Measurements from ENCODE around the gene CTIF.

CTIF gene

GRCh38 chr18:48622911-48623431 is 84.1 kb downstream of the CTIF start:
- no peaks in the 10 kb centered on the region for H3K79me2 ChIP-seq (ENCODE audit: low read length)
- no peak overlapping the region for H3K27ac ChIP-seq (ENCODE audit: low read length)
- peaks cover 9% of the 10 kb centered on the region; the same call in 1 of the 2 replicates for H4K20me1 ChIP-seq (ENCODE audit: insufficient read depth, low read length)
- TF ChIP-seq CTCF (IDR thresholded peaks at IDR 0.05; ENCODE audit: low read depth, low read length) (no peak), EZH2phosphoT487 (IDR thresholded peaks at IDR 0.05; ENCODE audit: low read depth) (no peak)
- H3K36me3 ChIP-seq (replicated peaks; ENCODE audit: low read depth, low read length) = peaks cover 8% of the 10 kb centered on the region
- no peaks in the 10 kb centered on the region for H3K27me3 ChIP-seq (ENCODE audit: low read depth, low read length)
- no peak overlapping the region for H2AFZ ChIP-seq (ENCODE audit: low read depth, low read length)
- H3K4me2 ChIP-seq (ENCODE audit: low read length) = no peak overlapping the region
- H3K4me1 ChIP-seq (ENCODE audit: low read length) = peaks cover 14% of the 10 kb centered on the region
- no peak overlapping the region for H3K4me3 ChIP-seq (ENCODE audit: low read length)
- H3K9ac ChIP-seq (ENCODE audit: low read length) = no peak overlapping the region
- H3K9me3 ChIP-seq (ENCODE audit: insufficient read depth, low read length) = no peaks in the 10 kb centered on the region

GRCh38 chr18:48623468-48624235 is 84.8 kb downstream of the CTIF start:
- no peaks in the 10 kb centered on the region for H3K27me3 ChIP-seq (ENCODE audit: low read depth, low read length)
- TF ChIP-seq EZH2phosphoT487 (IDR thresholded peaks at IDR 0.05; ENCODE audit: low read depth) = no peak
- no peak for TF ChIP-seq CTCF (IDR thresholded peaks at IDR 0.05; ENCODE audit: low read depth, low read length)
- H2AFZ ChIP-seq (ENCODE audit: low read depth, low read length) = no peak overlapping the region
- H3K79me2 ChIP-seq (ENCODE audit: low read length) = no peaks in the 10 kb centered on the region
- H3K9me3 ChIP-seq (ENCODE audit: insufficient read depth, low read length) = no peaks in the 10 kb centered on the region
- peaks cover 8% of the 10 kb centered on the region for H3K36me3 ChIP-seq (replicated peaks; ENCODE audit: low read depth, low read length)
- no peak overlapping the region for H3K4me2 ChIP-seq (ENCODE audit: low read length)
- H3K4me1 ChIP-seq (ENCODE audit: low read length) = peaks cover 14% of the 10 kb centered on the region
- no peak overlapping the region for H3K4me3 ChIP-seq (ENCODE audit: low read length)
- H3K27ac ChIP-seq (ENCODE audit: low read length) = no peak overlapping the region
- peaks cover 2% of the 10 kb centered on the region; the same call in 1 of the 2 replicates for H4K20me1 ChIP-seq (ENCODE audit: insufficient read depth, low read length)
- no peak overlapping the region for H3K9ac ChIP-seq (ENCODE audit: low read length)

- peaks cover 14% of the 10 kb centered on the region for H3K4me1 ChIP-seq (ENCODE audit: low read length)
- H3K4me3 ChIP-seq (ENCODE audit: low read length) = no peak overlapping the region
- H3K79me2 ChIP-seq (ENCODE audit: low read length) = no peaks in the 10 kb centered on the region
- H3K27me3 ChIP-seq (ENCODE audit: low read depth, low read length) = no peaks in the 10 kb centered on the region
- peaks cover 8% of the 10 kb centered on the region for H3K36me3 ChIP-seq (replicated peaks; ENCODE audit: low read depth, low read length)
- no peak overlapping the region for H2AFZ ChIP-seq (ENCODE audit: low read depth, low read length)
- H3K9ac ChIP-seq (ENCODE audit: low read length) = no peak overlapping the region
- H4K20me1 ChIP-seq (ENCODE audit: insufficient read depth, low read length) = no peaks in the 10 kb centered on the region
- H3K4me2 ChIP-seq (ENCODE audit: low read length) = no peak overlapping the region
- H3K27ac ChIP-seq (ENCODE audit: low read length) = no peak overlapping the region
- TF ChIP-seq EZH2phosphoT487 (IDR thresholded peaks at IDR 0.05; ENCODE audit: low read depth) (no peak), CTCF (IDR thresholded peaks at IDR 0.05; ENCODE audit: low read depth, low read length) (no peak)
- H3K9me3 ChIP-seq (ENCODE audit: insufficient read depth, low read length) = no peaks in the 10 kb centered on the region
These were observed 86.0 kb downstream of the CTIF start for GRCh38 chr18:48624856-48625255.

GRCh38 chr18:48627216-48627615 is 88.4 kb downstream of the CTIF start:
- no peak for TF ChIP-seq EZH2phosphoT487 (IDR thresholded peaks at IDR 0.05; ENCODE audit: low read depth)
- TF ChIP-seq CTCF (IDR thresholded peaks at IDR 0.05; ENCODE audit: low read depth, low read length) = no peak
- H3K9me3 ChIP-seq (ENCODE audit: insufficient read depth, low read length) = no peaks in the 10 kb centered on the region
- peaks cover 4% of the 10 kb centered on the region for H3K36me3 ChIP-seq (replicated peaks; ENCODE audit: low read depth, low read length)
- no peak overlapping the region for H3K4me3 ChIP-seq (ENCODE audit: low read length)
- H3K27ac ChIP-seq (ENCODE audit: low read length) = no peak overlapping the region
- no peaks in the 10 kb centered on the region for H3K27me3 ChIP-seq (ENCODE audit: low read depth, low read length)
- H2AFZ ChIP-seq (ENCODE audit: low read depth, low read length) = no peak overlapping the region
- H3K9ac ChIP-seq (ENCODE audit: low read length) = no peak overlapping the region
- H3K4me1 ChIP-seq (ENCODE audit: low read length) = peaks cover 7% of the 10 kb centered on the region; the same call in 1 of the 2 replicates
- no peaks in the 10 kb centered on the region for H4K20me1 ChIP-seq (ENCODE audit: insufficient read depth, low read length)
- no peaks in the 10 kb centered on the region for H3K79me2 ChIP-seq (ENCODE audit: low read length)
- no peak overlapping the region for H3K4me2 ChIP-seq (ENCODE audit: low read length)
